Measurements from ENCODE around the gene SCAMP3. TPM values are rescaled to one million over a fixed set of nuclear protein-coding genes. Genes with fewer than 3 reads are reported as not detected.
A peak's percentile ranks its signal among the peaks of the same experiment; 100 is the strongest.

Gene SCAMP3
- total and polyA plus RNA-seq, 2 experiments from 2014 or later = 50.5 to 52.5 TPM

GRCh38 chr1:155296661-155297060 lies 34.5 kb upstream of the SCAMP3 start (continued):
- TF ChIP-seq ETS1 (IDR thresholded peaks at IDR 0.05) (no peak), CREB1 (CRISPR knock-in tag; IDR thresholded peaks at IDR 0.05; ENCODE audit: low read depth) (no peak), CTCF (conservative IDR thresholded peaks at IDR 0.05; ENCODE audit: low read depth in 2 of 2) (no peak), STAT1 (IDR thresholded peaks at IDR 0.05; ENCODE audit: unreplicated experiment) (no peak), ZNF114 (CRISPR knock-in tag; IDR thresholded peaks at IDR 0.05) (no peak), JUNB (IDR thresholded peaks at IDR 0.05; ENCODE audit: unreplicated experiment) (no peak), EZH2 (IDR thresholded peaks at IDR 0.05; ENCODE audit: low read depth, unreplicated experiment) (no peak)

GRCh38 chr1:155295942-155296267 lies 33.7 kb upstream of the SCAMP3 start:
- H4K20me1 ChIP-seq (replicated peaks; ENCODE audit: insufficient read depth) = no peaks in the 10 kb centered on the region
- peak overlapping the region; percentile 97 for H3K4me3 ChIP-seq
- H3F3A ChIP-seq (replicated peaks; ENCODE audit: low read depth) = 0 out of 2 replicates have a peak, but pooled peaks cover 11% of the 10 kb centered on the region
- no peaks in the 10 kb centered on the region for H3K79me2 ChIP-seq (replicated peaks; ENCODE audit: insufficient read depth)
- H3K9me2 ChIP-seq (ENCODE audit: insufficient read depth) = no peaks in the 10 kb centered on the region
- Mint-ChIP-seq H3K36me3 (ENCODE audit: low read depth) (no peaks in the 10 kb centered on the region; the same call in 2 of the 3 replicates), H3K27ac (no peak overlapping the region), H3K4me1 (peaks cover 29% of the 10 kb centered on the region), H3K9me3 (no peaks in the 10 kb centered on the region), H3K4me3 (peak overlapping the region; percentile 92), H3K27me3 (ENCODE audit: insufficient read depth, low read depth, poor library complexity) (peaks cover 31% of the 10 kb centered on the region)
- H3K36me3 ChIP-seq (ENCODE audit: insufficient read depth) = no peaks in the 10 kb centered on the region
- DNase-seq (ENCODE audit: low spot score) = no peak
- H3K27ac ChIP-seq (ENCODE audit: low read depth) = no peak overlapping the region
- peak; percentile 37 for ATAC-seq
- H2AFZ ChIP-seq = peak overlapping the region; percentile 98
- peaks cover 17% of the 10 kb centered on the region for H3K4me1 ChIP-seq (ENCODE audit: insufficient read depth)
- H3K4me2 ChIP-seq = peak overlapping the region; percentile 98
- peaks cover 33% of the 10 kb centered on the region for H3K27me3 ChIP-seq (ENCODE audit: insufficient read depth)
- TF ChIP-seq REST (IDR thresholded peaks at IDR 0.05; ENCODE audit: unreplicated experiment) = no peak
- TF ChIP-seq CREB1 (CRISPR knock-in tag; IDR thresholded peaks at IDR 0.05; ENCODE audit: low read depth) = no peak
- no peak for TF ChIP-seq CTCF (conservative IDR thresholded peaks at IDR 0.05; ENCODE audit: low read depth in 2 of 2)
- no peak for TF ChIP-seq ZNF114 (CRISPR knock-in tag; IDR thresholded peaks at IDR 0.05)
- TF ChIP-seq EZH2phosphoT487 (IDR thresholded peaks at IDR 0.05; ENCODE audit: unreplicated experiment) = no peak
- no peak for TF ChIP-seq STAT1 (IDR thresholded peaks at IDR 0.05; ENCODE audit: unreplicated experiment)
- TF ChIP-seq NANOG (IDR thresholded peaks at IDR 0.05; ENCODE audit: borderline replicate concordance) = no peak
